ENCODE data around the gene TSPAN11.

DNA sequence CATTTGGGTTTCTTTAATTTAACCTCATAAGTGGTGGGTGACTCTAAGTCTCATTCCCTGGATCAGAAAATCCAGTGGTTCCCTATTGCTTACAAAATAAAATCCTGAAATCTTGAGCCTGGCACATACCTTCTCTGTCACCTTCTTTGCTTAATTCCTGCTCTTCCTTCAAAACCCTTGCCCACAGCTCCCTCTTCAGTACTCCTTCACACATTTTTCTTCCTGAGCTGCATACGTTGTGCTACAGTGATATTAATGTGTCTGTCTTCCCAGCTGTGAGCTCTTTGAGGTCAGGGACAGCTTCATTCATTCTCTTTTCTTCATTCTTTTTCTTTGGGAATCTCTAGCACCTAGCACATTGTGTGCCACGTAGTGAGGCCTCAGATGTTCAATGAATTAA, 9.5 kb downstream of the TSPAN11 start:
- no peak for TF ChIP-seq POLR2A (IDR thresholded peaks at IDR 0.05)
- TF ChIP-seq, protein P1, sequence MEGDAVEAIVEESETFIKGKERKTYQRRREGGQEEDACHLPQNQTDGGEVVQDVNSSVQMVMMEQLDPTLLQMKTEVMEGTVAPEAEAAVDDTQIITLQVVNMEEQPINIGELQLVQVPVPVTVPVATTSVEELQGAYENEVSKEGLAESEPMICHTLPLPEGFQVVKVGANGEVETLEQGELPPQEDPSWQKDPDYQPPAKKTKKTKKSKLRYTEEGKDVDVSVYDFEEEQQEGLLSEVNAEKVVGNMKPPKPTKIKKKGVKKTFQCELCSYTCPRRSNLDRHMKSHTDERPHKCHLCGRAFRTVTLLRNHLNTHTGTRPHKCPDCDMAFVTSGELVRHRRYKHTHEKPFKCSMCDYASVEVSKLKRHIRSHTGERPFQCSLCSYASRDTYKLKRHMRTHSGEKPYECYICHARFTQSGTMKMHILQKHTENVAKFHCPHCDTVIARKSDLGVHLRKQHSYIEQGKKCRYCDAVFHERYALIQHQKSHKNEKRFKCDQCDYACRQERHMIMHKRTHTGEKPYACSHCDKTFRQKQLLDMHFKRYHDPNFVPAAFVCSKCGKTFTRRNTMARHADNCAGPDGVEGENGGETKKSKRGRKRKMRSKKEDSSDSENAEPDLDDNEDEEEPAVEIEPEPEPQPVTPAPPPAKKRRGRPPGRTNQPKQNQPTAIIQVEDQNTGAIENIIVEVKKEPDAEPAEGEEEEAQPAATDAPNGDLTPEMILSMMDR (IDR thresholded peaks at IDR 0.05) = no peak
